ENCODE data around the gene TMEM179. TPM values are rescaled to one million over a fixed set of nuclear protein-coding genes. Genes with fewer than 3 reads are reported as not detected.

Gene TMEM179
- total RNA-seq, 2 donors from 2014 or later = 0.34 to 1.7 TPM

DNA sequence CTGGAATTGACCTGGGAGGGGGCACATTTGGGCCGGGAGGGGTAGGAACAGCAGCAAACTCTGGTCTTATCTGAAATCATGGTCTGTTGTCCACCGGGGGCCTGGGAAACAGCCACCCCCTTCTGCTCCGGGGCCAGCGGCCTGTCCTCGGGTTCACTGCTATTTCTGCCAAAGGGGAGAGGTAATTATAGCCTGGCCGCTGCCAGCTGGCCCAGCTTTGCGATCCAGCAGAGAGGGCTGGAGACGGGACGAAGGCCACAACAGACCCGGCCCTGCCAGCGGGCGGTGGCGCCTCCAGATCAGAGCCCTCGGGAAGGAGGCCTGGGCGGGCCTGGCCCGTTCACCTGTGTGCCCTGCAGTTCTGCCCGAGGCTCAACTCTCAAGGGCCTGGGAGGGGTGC lies 25.1 kb downstream of the TMEM179 start, which contains the start of gene C14orf180:
C14orf180 (plus strand) TSS at position 258 of the 400 bp plus-strand sequence. CDS start 6,667 bp downstream, outside the sequence.
- intact Hi-C loops (cut with DNase I, micrococcal nuclease) = no loop called here
- DNase-seq = peak in 1 of 2 donors; percentile 58
- peak; percentile 38 for ATAC-seq

DNA sequence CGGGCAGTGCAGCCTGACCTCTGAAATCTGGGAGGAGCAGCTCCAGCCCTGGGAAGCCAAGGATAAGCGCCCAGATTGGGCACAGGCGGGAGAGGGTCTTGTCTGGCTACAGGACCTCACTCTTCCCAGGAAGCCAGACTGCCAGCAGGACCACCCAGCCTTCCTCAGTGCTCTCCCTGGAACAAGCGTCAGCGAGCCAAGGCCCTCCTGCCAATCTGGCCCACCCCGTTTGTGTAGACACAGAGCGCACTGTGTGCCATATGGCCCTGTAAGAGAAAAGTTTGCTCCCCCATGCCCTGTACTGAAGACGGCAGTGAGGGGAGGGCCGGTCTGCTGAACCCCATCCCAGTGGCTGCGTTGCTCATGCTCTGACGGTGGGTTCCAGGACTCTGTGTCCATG lies 26.3 kb downstream of the TMEM179 start:
- DNase-seq = no peak
- intact Hi-C loops (cut with DNase I, micrococcal nuclease) = no loop called here
- ATAC-seq = no peak

DNA sequence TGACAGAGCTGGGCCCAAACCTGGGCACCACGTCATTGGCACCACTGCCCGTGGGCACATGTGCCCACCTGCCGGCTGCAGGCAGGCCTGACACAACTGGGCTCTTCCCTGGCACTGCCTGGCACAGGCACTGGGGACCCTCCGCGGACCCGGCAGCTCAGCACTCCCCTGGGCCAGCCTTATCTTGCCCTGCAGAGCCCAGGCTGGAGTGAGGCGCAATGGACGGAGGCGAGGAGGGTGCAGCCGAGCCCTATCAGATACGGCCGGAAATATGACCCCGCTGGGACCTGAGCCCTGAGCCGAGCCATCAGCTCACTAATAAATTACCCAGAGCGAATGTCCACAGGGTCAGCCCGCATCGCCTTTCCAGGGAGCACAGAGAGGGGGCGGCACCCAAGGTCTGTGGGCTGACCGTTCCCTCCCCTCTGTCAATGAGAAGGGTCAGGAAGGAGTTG lies 26.7 kb downstream of the TMEM179 start:
- intact Hi-C loops (cut with DNase I, micrococcal nuclease) = no loop called here
- DNase-seq (no peak), ATAC-seq (no peak)

DNA sequence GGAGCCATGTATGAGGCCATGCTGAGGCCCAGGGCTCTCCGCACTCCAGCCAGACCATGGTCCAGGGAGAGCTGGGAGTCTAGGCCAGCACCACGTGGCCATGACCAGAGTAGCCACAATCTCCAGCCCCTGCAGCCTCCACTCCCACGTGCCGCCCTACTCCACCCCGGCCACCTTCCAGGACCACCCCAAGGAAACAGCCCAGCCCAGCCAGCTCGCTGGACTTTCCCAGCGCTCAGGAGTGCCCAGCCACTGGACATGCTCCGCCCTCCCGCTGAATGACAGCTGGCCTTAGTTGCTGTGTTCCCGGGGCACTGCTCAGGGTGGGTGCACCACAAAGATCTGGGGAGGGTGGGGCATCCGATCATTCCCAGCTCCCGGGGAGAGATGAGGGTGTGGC lies 27.1 kb downstream of the TMEM179 start:
- DNase-seq (peak; percentile 62 to 71), ATAC-seq (peak; percentile 55)
- intact Hi-C loops (cut with DNase I, micrococcal nuclease) = no loop called here

DNA sequence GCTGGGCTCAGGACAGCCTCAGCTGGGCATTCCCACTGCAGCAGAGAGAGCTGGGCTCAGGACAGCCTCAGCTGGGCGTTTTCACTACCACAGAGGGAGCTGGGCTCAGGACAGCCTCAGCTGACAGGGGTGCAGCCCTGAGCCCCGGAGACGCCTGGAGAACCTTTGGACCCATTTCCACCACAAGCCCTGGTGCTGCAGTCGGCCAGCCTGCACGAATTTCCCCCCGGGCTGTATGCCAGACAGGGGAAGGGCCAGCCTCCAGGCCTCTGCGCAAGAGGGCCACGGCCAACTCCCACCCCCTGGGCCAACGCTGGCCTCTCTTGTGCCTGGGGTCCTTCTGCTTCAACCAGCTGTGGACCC lies 27.6 kb downstream of the TMEM179 start:
- ATAC-seq (peak; percentile 80), DNase-seq (peak; percentile 79 to 80)
- intact Hi-C loops (cut with DNase I, micrococcal nuclease) = no loop called here

DNA sequence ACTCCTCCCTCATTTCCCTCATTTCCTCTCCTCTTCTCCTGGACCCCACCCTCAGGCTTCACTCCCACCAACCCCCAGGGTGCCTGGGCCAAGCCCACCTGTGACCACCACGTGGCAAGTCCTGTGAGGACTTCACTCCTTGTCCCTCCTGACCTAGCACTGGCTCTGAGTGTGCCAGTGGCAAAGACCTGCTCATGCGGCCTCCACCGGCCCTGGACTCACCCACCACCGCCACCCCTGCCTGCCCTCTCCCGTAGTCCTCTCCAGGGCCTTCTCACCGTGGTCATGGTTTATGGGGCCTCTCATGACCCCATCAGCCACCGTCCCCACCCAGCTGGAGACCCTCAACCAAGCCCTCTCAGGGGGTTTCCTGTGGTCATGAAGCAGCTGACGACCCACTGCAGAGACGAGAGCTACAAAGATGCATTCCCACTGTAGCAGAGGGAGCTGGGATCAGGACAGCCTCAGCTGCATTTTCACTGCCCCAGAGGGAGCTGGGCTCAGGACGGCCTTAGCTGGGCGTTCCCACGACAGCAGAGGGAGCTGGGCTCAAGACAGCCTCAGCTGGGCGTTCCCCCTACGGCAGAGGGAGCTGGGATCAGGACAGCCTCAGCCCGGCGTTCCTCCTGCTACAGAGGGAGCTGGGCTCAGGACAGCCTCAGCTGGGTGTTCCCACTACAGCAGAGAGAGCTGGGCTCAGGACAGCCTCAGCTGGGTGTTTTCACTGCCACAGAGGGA lies 28.2 kb downstream of the TMEM179 start:
- ATAC-seq (peak; percentile 72), DNase-seq (peak; percentile 51 to 57)
- intact Hi-C loops (cut with DNase I, micrococcal nuclease) = no loop called here

DNA sequence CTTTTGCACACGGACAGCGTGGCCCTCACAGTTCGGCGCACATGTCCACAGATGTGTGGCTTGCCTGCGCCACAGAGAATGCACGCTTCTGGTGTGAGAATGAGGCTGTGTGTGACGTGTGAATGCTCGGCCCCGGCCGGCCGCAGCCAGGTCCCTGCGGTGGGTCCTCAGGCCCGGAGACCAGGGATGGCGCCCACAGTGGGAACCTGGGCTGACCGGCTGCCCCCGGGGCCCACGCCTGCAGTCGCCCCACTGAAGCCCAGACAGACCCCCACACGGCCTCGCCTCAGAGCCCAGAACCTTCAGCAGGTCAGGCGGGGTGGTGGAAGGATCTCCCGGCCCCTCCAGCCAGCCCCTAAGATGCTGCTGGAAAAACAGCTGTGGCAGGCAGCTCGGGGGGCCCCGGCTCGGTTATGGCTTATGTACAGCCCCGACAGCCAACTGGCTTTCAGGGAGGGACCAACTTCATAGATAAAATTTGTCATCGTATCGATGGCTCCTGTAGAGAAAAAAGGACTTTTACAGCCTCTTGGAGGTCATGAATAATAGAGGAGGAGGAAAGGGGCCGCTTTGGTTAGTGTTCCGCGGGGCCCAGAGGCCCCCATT lies 29.5 kb downstream of the TMEM179 start:
- no peak for ATAC-seq
- intact Hi-C loops (cut with DNase I, micrococcal nuclease) = no loop called here
- no peak for DNase-seq

DNA sequence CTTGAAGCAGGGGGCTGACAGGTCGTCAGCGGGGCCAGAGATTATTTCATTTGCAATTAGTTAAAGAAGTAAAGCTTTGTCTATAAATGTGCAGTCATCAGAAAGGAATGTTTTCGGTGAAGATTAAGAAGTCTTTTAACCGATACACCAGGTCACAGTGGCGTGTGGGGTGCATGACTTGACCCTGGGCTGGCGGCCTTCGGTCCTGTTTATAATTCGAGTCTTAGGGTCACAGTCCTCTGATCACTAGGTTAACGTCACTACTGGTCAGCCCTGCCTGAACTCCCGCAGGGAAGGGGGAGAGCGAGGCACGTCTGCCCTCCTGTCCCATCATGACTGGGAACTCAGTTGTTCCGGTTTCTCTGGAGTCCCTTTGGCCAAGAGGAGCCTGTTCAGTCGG lies 30.0 kb downstream of the TMEM179 start:
- no peak for ATAC-seq
- intact Hi-C loops (cut with DNase I, micrococcal nuclease) = no loop called here
- no peak for DNase-seq

DNA sequence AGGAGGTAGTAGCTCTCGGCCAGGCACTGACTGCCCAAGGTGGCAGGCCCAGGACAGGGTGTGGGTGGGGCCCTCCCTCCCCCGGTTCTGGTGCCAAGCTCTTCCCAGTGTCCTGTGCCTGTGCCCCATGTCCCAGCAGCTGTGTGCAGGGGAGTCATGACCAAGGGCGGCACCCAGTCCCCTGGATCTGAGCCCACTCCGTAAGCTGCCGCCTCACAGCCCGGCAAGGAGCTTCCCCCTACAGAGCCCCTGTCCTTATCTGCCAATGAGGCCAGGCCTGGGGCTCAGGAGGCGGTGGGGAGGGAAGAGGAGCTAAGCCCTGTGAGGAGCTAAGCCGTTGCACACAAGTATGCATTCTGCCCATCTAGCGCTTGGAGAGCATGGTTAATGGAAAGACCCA lies 30.6 kb downstream of the TMEM179 start:
- ATAC-seq (no peak), DNase-seq (no peak)
- intact Hi-C loops (cut with DNase I, micrococcal nuclease) = no loop called here

DNA sequence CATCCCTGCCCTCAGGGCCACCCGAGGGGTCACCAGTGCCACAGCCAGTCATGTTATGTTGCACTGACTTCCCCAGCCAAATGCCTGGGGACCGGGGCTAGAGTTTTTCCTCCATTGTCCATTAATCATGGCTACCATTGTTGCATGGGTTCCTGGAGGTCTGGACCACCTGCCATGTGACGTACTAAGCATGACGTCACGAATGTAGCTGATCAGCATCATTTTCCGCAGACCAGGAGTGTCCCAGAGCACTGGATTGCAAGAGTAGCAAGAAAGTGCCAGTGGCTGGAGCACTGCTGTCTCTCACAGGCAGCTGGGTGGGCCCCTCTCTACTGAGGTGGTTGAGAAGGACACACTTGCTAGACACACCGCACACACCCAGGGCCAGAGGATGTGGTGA lies 31.9 kb downstream of the TMEM179 start:
- DNase-seq = no peak
- intact Hi-C loops (cut with DNase I, micrococcal nuclease) = no loop called here
- no peak for ATAC-seq

DNA sequence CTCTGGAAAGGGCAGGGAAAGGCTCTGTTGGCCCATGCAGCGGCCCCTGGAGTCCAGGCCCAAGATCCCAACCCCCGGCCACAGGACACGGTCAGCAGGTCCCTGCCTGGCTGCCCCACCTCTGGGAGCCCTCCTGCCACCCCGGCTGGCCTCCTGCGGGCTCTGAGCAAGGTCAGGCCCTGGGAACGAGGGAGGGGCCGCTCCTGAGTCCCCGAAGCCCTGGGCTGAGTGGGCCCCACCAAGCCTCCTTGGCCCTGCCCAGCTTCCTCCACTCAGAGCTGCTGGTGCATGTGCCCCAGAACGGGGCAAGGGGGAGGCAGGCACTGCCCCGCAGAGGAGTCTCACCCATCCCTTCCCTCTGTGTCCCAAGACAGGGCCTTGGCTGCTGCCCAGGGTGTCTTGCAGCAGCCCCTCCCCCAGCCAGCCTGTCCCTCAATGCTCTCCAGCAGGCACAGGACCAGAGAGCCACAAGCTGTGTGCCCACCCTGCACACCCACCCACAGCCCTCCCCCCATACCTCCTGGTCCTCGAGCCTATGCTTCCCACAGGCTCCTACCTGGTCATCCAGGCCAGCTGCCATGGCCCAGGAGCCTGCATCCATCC lies 32.4 kb downstream of the TMEM179 start:
- DNase-seq (no peak), ATAC-seq (no peak)
- intact Hi-C loops (cut with DNase I, micrococcal nuclease) = no loop called here

DNA sequence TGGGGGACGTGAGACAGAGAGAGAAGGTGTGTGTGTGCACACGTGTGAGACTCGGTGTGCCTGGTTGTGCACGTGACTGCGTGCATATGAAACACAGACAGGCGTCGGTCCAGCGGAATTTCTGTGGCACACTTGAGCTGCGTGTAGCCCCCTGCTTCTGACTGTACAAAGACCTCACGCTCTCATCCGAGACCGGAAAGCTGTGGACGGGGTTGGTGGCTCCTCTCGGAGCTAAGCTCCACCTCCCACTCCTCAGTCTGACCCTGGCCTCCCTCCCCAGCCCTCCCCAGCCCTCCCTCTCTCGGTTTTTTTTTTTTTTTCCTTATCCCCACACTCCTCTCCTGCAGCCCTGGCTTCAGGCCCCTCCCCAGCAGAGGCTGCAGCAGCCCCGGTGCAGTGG lies 33.3 kb downstream of the TMEM179 start:
- ATAC-seq (no peak), DNase-seq (no peak)
- intact Hi-C loops (cut with DNase I, micrococcal nuclease) = no loop called here

DNA sequence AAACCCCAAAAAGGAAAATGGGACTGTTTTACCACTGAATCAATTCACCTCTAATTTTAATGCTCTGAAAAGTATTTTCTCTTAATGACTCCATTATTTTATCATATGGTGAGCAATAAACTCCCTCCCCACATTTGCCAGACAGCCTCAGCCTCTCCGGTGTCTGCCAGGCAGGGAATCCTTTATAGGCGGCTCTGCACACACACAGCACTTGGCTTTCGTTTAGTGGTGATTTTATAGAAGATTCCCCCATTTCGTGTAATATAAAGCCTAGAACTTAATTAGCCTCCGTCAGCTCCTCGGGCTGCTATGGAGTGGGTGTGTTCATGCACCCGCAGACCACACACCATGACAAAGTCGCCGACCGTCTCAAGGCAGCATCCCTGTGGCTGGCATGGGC lies 35.1 kb downstream of the TMEM179 start:
- intact Hi-C loops (cut with DNase I, micrococcal nuclease) = loop anchor here in 1 of 2 donors (5.0 kb wide), 1 partner anchor 432 kb away; the partner anchor contains the start of gene KIF26A
- ATAC-seq = no peak

DNA sequence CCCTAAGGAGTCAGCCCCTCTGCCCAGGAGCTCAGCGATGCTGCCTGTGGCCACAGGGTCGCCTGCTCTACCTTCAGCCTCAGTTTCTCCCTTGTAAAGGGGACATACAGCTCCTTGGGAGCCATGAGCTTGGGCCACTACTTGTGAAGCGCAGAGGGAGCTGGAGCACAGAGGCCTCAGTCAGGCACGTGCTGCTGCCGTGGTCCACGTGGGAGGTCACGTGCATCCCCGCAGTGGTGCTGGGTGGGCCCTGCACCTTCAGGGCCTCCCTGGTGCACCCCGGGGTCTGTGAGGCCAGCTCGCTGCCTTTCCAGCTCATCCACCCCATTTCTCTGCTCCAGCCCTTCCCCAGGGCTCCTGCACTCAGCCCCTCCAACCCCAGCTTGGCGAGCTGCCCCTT lies 36.0 kb downstream of the TMEM179 start:
- intact Hi-C loops (cut with DNase I, micrococcal nuclease) = loop anchor here in 1 of 2 donors (5.0 kb wide), 1 partner anchor 431 kb away; the partner anchor contains the start of gene KIF26A
- ATAC-seq (no peak), DNase-seq (no peak)

More for the DNA sequence above, 35.1 kb downstream of the TMEM179 start:
- DNase-seq = no peak

DNA sequence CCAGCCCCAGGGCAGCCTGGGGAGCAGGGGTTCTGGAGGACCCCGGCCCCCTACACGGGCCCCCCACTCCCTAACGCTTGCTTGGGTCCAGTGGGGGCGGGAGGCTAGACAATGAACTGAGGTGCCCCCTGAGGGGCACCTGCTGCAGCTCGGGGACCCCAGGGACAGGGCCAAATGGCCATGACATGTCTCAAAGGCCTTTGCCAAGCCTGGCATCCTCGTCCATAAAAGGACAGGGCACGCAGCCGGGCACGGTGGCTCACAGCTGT lies 36.7 kb downstream of the TMEM179 start:
- intact Hi-C loops (cut with DNase I, micrococcal nuclease) = loop anchor here in 1 of 2 donors (5.0 kb wide), 1 partner anchor 431 kb away; the partner anchor contains the start of gene KIF26A
- no peak for ATAC-seq
- no peak for DNase-seq

DNA sequence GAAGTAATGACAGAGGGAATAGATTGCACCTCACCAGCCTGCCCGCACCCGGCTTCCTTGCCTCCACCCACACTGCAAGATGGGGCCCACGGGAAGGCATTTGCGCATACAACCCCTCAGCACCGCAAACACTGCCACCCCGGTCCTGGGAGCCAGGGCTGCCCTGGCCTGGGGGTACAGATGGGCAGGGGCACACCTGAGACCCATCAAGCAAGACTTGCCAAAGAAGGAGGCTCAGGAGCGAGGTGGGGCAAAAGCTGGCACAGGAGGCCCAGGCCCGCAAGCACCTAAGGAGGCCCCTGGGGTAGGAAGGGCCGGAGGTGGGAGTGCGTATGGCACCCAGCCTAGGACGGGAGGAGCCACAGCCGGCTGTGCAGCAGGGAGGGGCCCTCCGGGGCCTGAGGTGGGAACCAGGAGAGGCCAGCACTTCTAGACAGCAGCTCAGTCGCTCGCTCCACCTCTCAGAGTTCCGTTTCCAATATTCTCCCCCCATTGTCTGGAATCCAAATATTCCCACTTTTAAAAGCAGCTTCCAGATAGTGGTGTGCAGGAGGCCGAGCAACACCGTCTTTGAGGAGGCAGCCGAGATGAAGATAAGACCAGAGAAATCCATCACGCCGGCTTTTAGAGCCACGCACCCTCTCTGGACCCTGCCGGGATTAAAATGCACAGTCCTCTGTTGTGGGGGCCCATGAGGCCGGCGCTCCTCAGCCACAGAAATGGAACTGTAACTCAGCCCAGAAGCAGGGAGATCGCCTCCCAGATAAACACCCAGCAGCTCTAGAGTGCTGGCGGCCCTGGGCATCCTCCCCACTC lies 37.2 kb downstream of the TMEM179 start:
- intact Hi-C loops (cut with DNase I, micrococcal nuclease) = loop anchor here in 1 of 2 donors (5.0 kb wide), 1 partner anchor 430 kb away; the partner anchor contains the start of gene KIF26A
- DNase-seq (no peak), ATAC-seq (no peak)

DNA sequence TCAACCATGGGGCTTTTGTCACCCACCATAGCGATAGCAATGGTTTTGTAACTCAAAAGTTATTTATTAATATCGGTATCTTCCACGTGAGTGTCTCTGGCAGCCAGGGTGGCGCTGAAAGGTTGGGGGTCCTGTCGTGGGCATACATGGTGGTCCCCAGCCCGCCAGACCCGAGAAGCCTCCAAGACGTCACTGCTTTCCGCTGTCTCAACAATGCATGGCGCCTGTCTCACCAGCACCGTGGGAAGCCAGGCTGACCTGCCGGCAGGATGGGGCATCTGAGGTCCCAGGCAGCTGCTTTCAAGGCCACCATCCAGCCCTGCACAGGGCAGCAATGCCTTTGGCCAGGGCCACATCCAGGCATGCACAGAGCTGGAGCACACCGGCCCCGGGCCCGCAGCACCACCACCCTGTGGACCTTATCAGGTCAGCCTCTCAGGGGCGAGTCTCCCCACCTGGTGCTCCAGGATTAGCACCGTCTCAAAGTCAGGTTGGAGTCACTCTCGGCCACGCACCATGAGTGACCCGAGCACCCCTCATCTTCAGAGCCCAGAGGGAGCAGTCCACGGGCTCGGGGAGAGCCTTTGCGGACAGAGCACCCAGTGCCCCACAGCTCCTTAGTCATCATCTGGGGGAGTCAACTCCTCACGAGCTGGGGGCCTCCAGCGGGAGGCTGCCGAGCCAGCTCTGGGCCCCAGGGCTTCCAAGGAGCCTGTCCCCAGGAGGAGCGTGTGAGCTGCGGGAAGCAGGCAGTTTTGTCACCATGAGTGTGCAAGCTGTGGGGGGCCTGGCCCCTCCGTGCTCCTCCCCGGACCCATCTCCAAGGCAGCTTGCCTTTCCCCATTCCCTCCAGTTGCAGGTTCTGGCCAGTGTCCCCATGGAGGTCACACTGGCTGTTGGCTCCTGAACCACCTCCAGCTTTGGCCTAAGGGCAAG lies 39.6 kb downstream of the TMEM179 start:
- DNase-seq = no peak
- no peak for ATAC-seq
- intact Hi-C loops (cut with DNase I, micrococcal nuclease) = loop anchor here (5.0 kb wide), 1 partner anchor 428 kb away; the partner anchor contains the start of gene KIF26A (in 2 of the 2)

Measured in left colon (tissue), 2 donors.